GM12875 (cell line): Measurements from ENCODE around the gene PSMD5.
A peak's percentile ranks its signal among the peaks of the same experiment; 100 is the strongest.

Experiments used
- H3K4me3 ChIP-seq: one replicate; pipeline ENCODE4 v1.5.1; 2011; ENCODE audit warnings: low read depth, low read length, control low read depth
- TF ChIP-seq, protein P1 (sequence below): IDR thresholded peaks from 2 replicates; pipeline ENCODE4 v1.5.1; 2011; ENCODE audit warnings: low read depth, mild to moderate bottlenecking, control low read depth, inconsistent platforms, low read length, moderate library complexity, borderline replicate concordance; ENCODE audit not compliant: insufficient read depth

Gene PSMD5

GRCh38 chr9:120877276-120878034, 34.7 kb upstream of the PSMD5 start:
- TF ChIP-seq, protein P1, sequence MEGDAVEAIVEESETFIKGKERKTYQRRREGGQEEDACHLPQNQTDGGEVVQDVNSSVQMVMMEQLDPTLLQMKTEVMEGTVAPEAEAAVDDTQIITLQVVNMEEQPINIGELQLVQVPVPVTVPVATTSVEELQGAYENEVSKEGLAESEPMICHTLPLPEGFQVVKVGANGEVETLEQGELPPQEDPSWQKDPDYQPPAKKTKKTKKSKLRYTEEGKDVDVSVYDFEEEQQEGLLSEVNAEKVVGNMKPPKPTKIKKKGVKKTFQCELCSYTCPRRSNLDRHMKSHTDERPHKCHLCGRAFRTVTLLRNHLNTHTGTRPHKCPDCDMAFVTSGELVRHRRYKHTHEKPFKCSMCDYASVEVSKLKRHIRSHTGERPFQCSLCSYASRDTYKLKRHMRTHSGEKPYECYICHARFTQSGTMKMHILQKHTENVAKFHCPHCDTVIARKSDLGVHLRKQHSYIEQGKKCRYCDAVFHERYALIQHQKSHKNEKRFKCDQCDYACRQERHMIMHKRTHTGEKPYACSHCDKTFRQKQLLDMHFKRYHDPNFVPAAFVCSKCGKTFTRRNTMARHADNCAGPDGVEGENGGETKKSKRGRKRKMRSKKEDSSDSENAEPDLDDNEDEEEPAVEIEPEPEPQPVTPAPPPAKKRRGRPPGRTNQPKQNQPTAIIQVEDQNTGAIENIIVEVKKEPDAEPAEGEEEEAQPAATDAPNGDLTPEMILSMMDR, result 0 out of 2 replicates have a peak, but pooled peaks have one; percentile 20
- H3K4me3 ChIP-seq, result peak overlapping the region; percentile 85

GRCh38 chr9:120876842-120877240, 34.1 kb upstream of the PSMD5 start, which contains the start of gene PHF19:
Gene PHF19, minus strand, starts transcription at chr9:120877188. Its CDS starts 2,447 bp downstream, at chr9:120874741.
- TF ChIP-seq, protein P1, result no peak
- peak within 1 kb of the TSS; percentile 85 for H3K4me3 ChIP-seq

GRCh38 chr9:120875954-120876841, 33.5 kb upstream of the PSMD5 start:
- TF ChIP-seq, protein P1, result 0 out of 2 replicates have a peak, but pooled peaks have one; percentile 3
- peak overlapping the region; percentile 85 for H3K4me3 ChIP-seq

DNA sequence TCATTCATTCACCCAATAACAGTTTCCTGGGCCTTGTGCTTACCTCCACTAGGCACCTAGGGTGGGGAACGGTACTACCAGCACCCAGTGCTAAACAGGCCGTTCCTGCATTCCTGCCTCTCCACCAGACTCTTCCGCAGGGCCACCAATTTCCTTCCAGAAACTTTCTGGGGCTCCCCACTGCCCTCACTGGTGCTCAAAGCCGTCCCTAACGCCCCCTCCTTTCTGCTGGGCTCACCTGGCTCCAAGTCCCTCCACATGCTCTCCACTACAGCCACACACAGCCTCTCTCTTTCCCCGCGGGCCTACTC, 32.9 kb upstream of the PSMD5 start:
- TF ChIP-seq, protein P1, result no peak
- H3K4me3 ChIP-seq, result peak overlapping the region; percentile 85

- TF ChIP-seq, protein P1, result no peak
- H3K4me3 ChIP-seq, result peak overlapping the region; percentile 85
Measured at GRCh38 chr9:120875195-120875565, 32.5 kb upstream of the PSMD5 start.

- TF ChIP-seq, protein P1, result no peak
- H3K4me3 ChIP-seq, result no peak overlapping the region
Measured at GRCh38 chr9:120874226-120875194, 31.8 kb upstream of the PSMD5 start.
